Gastroesophageal sphincter (tissue), 4 donors: ENCODE results near the gene CELF2. TPM values are rescaled to one million over a fixed set of nuclear protein-coding genes. Genes with fewer than 3 reads are reported as not detected.
"Not testable (repeated sequence)": the region's sequence is repeated elsewhere in the genome, so short reads cannot be mapped to it uniquely, and the experiment has no call there.

Experiments used
- ATAC-seq: fragments of 150-250 bp; one replicate; pipeline ENCODE4 v1.9.1; 2016; ENCODE audit warnings: mild to moderate bottlenecking, moderate library complexity
- H3K27ac ChIP-seq, 4 donors: fragments of 200-600 bp; sonication (generic) in 3 of 4; 1 replicate in 3 of 4; 2 replicates in 1 of 4; pipeline ENCODE4 v1.5.1; 2016 to 2019
- H3K27me3 ChIP-seq: fragments of 200-600 bp; sonication (generic); one replicate; pipeline ENCODE4 v1.5.1; 2019
- H3K36me3 ChIP-seq, 2 donors: fragments of 200-600 bp; sonication (generic); one replicate each; pipeline ENCODE4 v1.5.1; 2019; ENCODE audit warnings: control low read depth in 1 of 2
- H3K4me1 ChIP-seq, 3 donors: fragments of 200-600 bp; sonication (generic); 1 replicate in 2 of 3; 2 replicates in 1 of 3; pipeline ENCODE4 v1.5.1; 2016 to 2019; ENCODE audit warnings: control low read depth in 2 of 3
- H3K4me3 ChIP-seq, 2 donors: fragments of 200-600 bp; sonication (generic); one replicate each; pipeline ENCODE4 v1.5.1; 2019; ENCODE audit warnings: mild to moderate bottlenecking in 1 of 2, moderate library complexity in 1 of 2
- H3K9me3 ChIP-seq, 3 donors: fragments of 200-600 bp; sonication (generic); one replicate each; pipeline ENCODE4 v1.5.1; 2017 to 2019; ENCODE audit warnings: control low read depth in 2 of 3
- CTCF ChIP-seq, 4 experiments: fragments of 200-600 bp in 2 of 4; fragments of 450-650 bp in 2 of 4; sonication (generic) in 1 of 4; IDR thresholded peaks; one replicate each; pipeline ENCODE4 v1.5.1; 2017 to 2019; ENCODE audit warnings: antibody characterized with exemption in 4 of 4, mild to moderate bottlenecking in 2 of 4, moderate library complexity in 2 of 4
- EP300 ChIP-seq: sonication (generic); formaldehyde crosslinking; IDR thresholded peaks from one replicate; pipeline ENCODE4 v1.6.1; 2017; ENCODE audit warnings: antibody characterized with exemption, mild to moderate bottlenecking
- POLR2A ChIP-seq, 2 donors: fragments of 450-650 bp; IDR thresholded peaks; one replicate each; pipeline ENCODE4 v1.6.1; 2017; ENCODE audit warnings: antibody characterized with exemption in 2 of 2, mild to moderate bottlenecking in 2 of 2, moderate library complexity in 1 of 2
- POLR2AphosphoS5 ChIP-seq: sonication (generic); formaldehyde crosslinking; IDR thresholded peaks from one replicate; pipeline ENCODE4 v1.6.1; 2017; ENCODE audit warnings: antibody characterized with exemption
- WGBS, 2 donors: methylation state at CpG; one replicate each; pipeline ENCODE4 v1.1.5; 2018; ENCODE audit warnings: low coverage in 1 of 2; 5-methylcytosine and 5-hydroxymethylcytosine counted together
- total RNA-seq, 4 donors: library from RNA; depleted of rRNA; stranded (reverse); fragments of >200 nt; gene quantifications; one replicate each; pipeline ENCODE4 v1.1.0, GENCODE V29; 2016

Gene CELF2
- total RNA-seq, 4 donors from 2014 or later, result 82.4 to 122 (median 110) TPM

DNA sequence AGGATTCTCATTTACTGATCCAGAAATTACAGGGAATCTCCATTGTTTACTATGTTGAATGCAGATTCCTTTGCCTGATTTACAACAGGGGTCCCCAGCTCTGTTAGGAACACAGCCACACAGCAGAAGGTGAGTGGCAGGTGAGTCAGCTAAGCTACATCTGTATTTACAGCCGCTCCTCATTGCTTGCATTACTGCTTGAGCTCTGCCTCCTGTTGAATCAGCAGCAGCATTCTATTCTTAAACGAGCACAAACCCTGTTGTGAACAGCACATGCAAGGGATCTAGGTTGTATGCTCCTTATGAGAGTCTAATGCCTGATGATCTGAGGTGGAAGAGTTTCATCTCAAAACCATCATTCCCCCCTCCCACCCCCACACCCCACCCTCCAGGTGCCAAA lies 23.3 kb upstream of the CELF2 start:
- Histone ChIP-seq H3K4me3 (no peak overlapping the region), H3K9me3 (no peaks in the 10 kb centered on the region), H3K27ac (no peak overlapping the region), H3K36me3 (no peaks in the 10 kb centered on the region), H3K4me1 (peaks cover 0 to 5% (median 0%) of the 10 kb centered on the region in 3 donors), H3K27me3 (no peaks in the 10 kb centered on the region)
- TF ChIP-seq POLR2A (IDR thresholded peaks at IDR 0.05) (no peak), EP300 (no peak), CTCF (IDR thresholded peaks at IDR 0.05) (no peak), POLR2AphosphoS5 (no peak)
- 80 to 83% methylated on average over 1 of the region's 2 CpGs for WGBS, 2 donors
- no peak for ATAC-seq

DNA sequence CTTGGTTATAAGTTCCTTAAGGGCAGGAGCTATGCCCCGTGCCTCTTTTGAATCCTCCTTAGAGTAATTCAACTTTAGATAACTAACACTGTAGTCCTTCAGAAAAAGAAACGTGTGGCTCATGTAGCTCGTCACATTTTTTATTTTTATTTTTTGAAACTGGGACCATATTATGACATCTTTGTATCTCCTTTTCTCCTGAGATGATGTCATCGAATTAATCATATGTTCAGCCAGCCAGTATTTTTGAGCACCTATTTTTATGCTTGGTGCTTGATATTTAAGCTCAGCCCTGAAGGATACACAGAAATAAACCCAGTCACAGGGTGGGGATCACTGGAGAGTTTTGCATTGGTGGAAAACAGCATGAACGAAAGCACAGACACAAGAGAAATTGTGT lies 22.6 kb upstream of the CELF2 start:
- no peaks in the 10 kb centered on the region for H3K9me3 ChIP-seq
- H3K27ac ChIP-seq, result no peak overlapping the region
- WGBS, 2 donors, result 87 to 97% methylated on average over 4 to 5 of the region's 5 CpGs
- H3K36me3 ChIP-seq, result no peaks in the 10 kb centered on the region
- H3K4me1 ChIP-seq, result peaks cover 0 to 5% (median 0%) of the 10 kb centered on the region in 3 donors
- H3K27me3 ChIP-seq, result no peaks in the 10 kb centered on the region
- ATAC-seq, result no peak
- H3K4me3 ChIP-seq, result no peak overlapping the region
- no peak for TF ChIP-seq CTCF (IDR thresholded peaks at IDR 0.05)
- TF ChIP-seq EP300, result no peak
- no peak for TF ChIP-seq POLR2A (IDR thresholded peaks at IDR 0.05)
- TF ChIP-seq POLR2AphosphoS5, result no peak

- H3K27ac ChIP-seq, result no peak overlapping the region
These were observed 20.6 kb upstream of the CELF2 start for GRCh38 chr10:10996966-10997620.

DNA sequence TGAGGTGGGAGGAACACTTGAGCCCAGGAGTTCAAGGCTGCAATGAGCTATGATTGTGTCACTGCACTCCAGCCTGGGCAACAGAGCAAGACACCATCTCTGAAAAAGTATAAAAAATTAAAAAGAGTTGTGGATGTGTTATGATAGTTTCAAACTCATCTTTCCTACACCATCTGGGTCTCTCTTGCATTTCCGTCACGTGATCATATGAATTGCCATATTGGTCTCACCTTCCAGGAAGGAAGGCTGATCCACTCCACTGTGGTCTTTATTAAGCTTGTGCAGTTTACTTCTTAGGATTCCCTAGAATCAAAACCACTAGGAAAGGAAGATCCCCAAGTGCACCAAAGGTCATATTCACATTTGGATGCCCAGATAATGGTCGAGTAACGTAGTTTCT lies 18.2 kb upstream of the CELF2 start:
- H3K4me3 ChIP-seq, H3K27ac ChIP-seq, H3K9me3 ChIP-seq, H3K36me3 ChIP-seq, H3K27me3 ChIP-seq, ATAC-seq: not testable (repeated sequence)
- WGBS, 2 donors, result 82 to 100% methylated on average over 2 to 4 of the region's 4 CpGs
- peaks cover 0 to 11% (median 0%) of the 10 kb centered on the region in 3 donors for H3K4me1 ChIP-seq

More at GRCh38 chr10:10996966-10997620, 20.6 kb upstream of the CELF2 start:
- Histone ChIP-seq H3K4me1 (peaks cover 0 to 5% (median 0%) of the 10 kb centered on the region in 3 donors), H3K9me3 (no peaks in the 10 kb centered on the region), H3K4me3 (no peak overlapping the region), H3K27me3 (no peaks in the 10 kb centered on the region), H3K36me3 (no peaks in the 10 kb centered on the region)
- ATAC-seq, result no peak
- no peak for TF ChIP-seq POLR2AphosphoS5
- no peak for TF ChIP-seq CTCF (IDR thresholded peaks at IDR 0.05)
- TF ChIP-seq POLR2A (IDR thresholded peaks at IDR 0.05), result no peak
- no peak for TF ChIP-seq EP300
- 81 to 88% methylated on average over 4 to 7 of the region's 7 CpGs for WGBS, 2 donors

DNA sequence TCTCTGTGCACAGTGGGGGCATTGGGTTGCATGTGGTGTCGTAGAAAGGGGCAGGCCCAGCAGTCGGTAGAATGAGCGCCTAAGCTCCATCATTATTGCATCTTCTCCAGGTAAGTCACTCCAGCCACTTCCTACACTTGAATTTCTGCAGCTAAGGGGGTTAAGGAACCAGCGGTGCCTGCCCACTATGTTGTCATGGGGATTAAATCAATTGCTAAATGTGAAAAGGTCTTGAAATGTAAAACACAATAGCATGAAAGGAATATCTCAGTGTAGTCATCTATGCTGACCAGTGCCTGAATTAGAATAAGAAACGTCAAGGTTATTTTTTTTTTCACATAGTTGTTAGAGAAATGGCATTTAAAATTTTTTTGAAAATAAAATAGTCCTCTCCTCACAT lies 15.2 kb upstream of the CELF2 start:
- Histone ChIP-seq H3K27ac (no peak overlapping the region), H3K4me1 (peaks cover 0 to 14% (median 0%) of the 10 kb centered on the region in 3 donors), H3K4me3 (no peak overlapping the region), H3K36me3 (no peaks in the 10 kb centered on the region), H3K9me3 (no peaks in the 10 kb centered on the region), H3K27me3 (no peaks in the 10 kb centered on the region)
- no peak for ATAC-seq
- TF ChIP-seq POLR2A (IDR thresholded peaks at IDR 0.05) (no peak), EP300 (no peak), POLR2AphosphoS5 (no peak), CTCF (IDR thresholded peaks at IDR 0.05) (no peak)
- WGBS, 2 donors, result 84 to 89% methylated on average over 3 to 4 of the region's 5 CpGs
